Mesenchymal stem cell (in vitro differentiated cells and primary cell): ENCODE results near the gene PDE4B.

Experiments
- DNase-seq: peaks from one replicate; pipeline ENCODE4 v3.0.0-alpha.2; 2013
- H2AFZ ChIP-seq: one replicate; pipeline ENCODE4 v1.6.1; 2013; ENCODE audit warnings: low read depth, mild to moderate bottlenecking, control low read depth, inconsistent platforms, low read length, moderate library complexity
- H2AK5ac ChIP-seq: 2 replicates; pipeline ENCODE4 v1.6.1; 2013; ENCODE audit warnings: low read length, moderate library complexity, mild to moderate bottlenecking, inconsistent platforms; ENCODE audit not compliant: severe bottlenecking
- H2BK120ac ChIP-seq: one replicate; pipeline ENCODE4 v1.6.1; 2013; ENCODE audit warnings: low read depth, mild to moderate bottlenecking, inconsistent platforms, low read length, moderate library complexity
- H2BK12ac ChIP-seq, 2 experiments: one replicate each; pipeline ENCODE4 v1.6.1; 2013; ENCODE audit warnings: inconsistent platforms in 2 of 2, low read length in 2 of 2, mild to moderate bottlenecking in 2 of 2, moderate library complexity in 2 of 2, control low read depth in 1 of 2
- H2BK15ac ChIP-seq: one replicate; pipeline ENCODE4 v1.6.1; 2013; ENCODE audit warnings: mild to moderate bottlenecking, low read depth, inconsistent platforms; ENCODE audit not compliant: poor library complexity, severe bottlenecking
- H2BK5ac ChIP-seq: 2 replicates; pipeline ENCODE4 v1.6.1; 2013; ENCODE audit warnings: low read depth, mild to moderate bottlenecking, low read length, control low read depth, inconsistent platforms; ENCODE audit not compliant: poor library complexity, severe bottlenecking
- H3K14ac ChIP-seq, 2 experiments: one replicate each; pipeline ENCODE4 v1.6.1; 2013; ENCODE audit warnings: inconsistent platforms in 2 of 2, low read length in 2 of 2, control low read depth in 1 of 2, mild to moderate bottlenecking in 1 of 2, moderate library complexity in 1 of 2
- H3K18ac ChIP-seq, 2 experiments: one replicate each; pipeline ENCODE4 v1.6.1; 2013; ENCODE audit warnings: inconsistent platforms in 2 of 2, low read length in 2 of 2, control low read depth in 1 of 2, low read depth in 1 of 2, mild to moderate bottlenecking in 1 of 2
- H3K23ac ChIP-seq, 2 experiments: one replicate each; pipeline ENCODE4 v1.6.1; 2013; ENCODE audit warnings: inconsistent platforms in 2 of 2, low read length in 2 of 2, mild to moderate bottlenecking in 2 of 2, moderate library complexity in 2 of 2, control low read depth in 1 of 2
- H3K27ac ChIP-seq: 2 replicates; pipeline ENCODE4 v1.5.1; 2013; ENCODE audit warnings: mild to moderate bottlenecking, moderate library complexity, low read length, control low read depth, inconsistent platforms; ENCODE audit not compliant: poor library complexity, severe bottlenecking
- H3K27me3 ChIP-seq, 2 experiments: 2 replicates each; pipeline versions ENCODE4 v1.6.1 to v1.7.0; 2013; ENCODE audit warnings: low read length in 2 of 2, mild to moderate bottlenecking in 2 of 2, moderate library complexity in 2 of 2, control low read depth in 1 of 2, inconsistent platforms in 1 of 2; ENCODE audit not compliant: control insufficient read depth in 1 of 2, insufficient read depth in 1 of 2
- H3K36me3 ChIP-seq, 2 experiments: 2 replicates each; pipeline versions ENCODE4 v1.6.1 to v1.7.0; 2013; ENCODE audit warnings: low read length in 2 of 2, control low read depth in 1 of 2, inconsistent platforms in 1 of 2, low read depth in 1 of 2, mild to moderate bottlenecking in 1 of 2; ENCODE audit not compliant: insufficient read depth in 2 of 2, control insufficient read depth in 1 of 2
- H3K4ac ChIP-seq, 2 experiments: one replicate each; pipeline ENCODE4 v1.6.1; 2013; ENCODE audit warnings: inconsistent platforms in 2 of 2, low read length in 2 of 2, mild to moderate bottlenecking in 2 of 2, moderate library complexity in 2 of 2, control low read depth in 1 of 2, low read depth in 1 of 2
- H3K4me1 ChIP-seq: 2 replicates; pipeline ENCODE4 v1.6.1; 2013; ENCODE audit warnings: low read depth, low read length, control low read depth; ENCODE audit not compliant: control insufficient read depth, insufficient read depth
- H3K4me2 ChIP-seq: 2 replicates; pipeline ENCODE4 v1.6.1; 2013; ENCODE audit warnings: low read length, mild to moderate bottlenecking, inconsistent platforms; ENCODE audit not compliant: poor library complexity, severe bottlenecking
- H3K4me3 ChIP-seq, 2 experiments: 2 replicates each; pipeline versions ENCODE4 v1.5.1 to v1.7.0; 2013; ENCODE audit warnings: low read length in 2 of 2, mild to moderate bottlenecking in 2 of 2, control low read depth in 1 of 2, low read depth in 1 of 2; ENCODE audit not compliant: insufficient read depth in 1 of 2
- H3K79me1 ChIP-seq: replicated peaks from 2 replicates; pipeline ENCODE4 v1.6.1; 2013; ENCODE audit warnings: mild to moderate bottlenecking, control low read depth, low read length, inconsistent platforms; ENCODE audit not compliant: poor library complexity, severe bottlenecking
- H3K9ac ChIP-seq: 2 replicates; pipeline ENCODE4 v1.7.0; 2013; ENCODE audit warnings: mild to moderate bottlenecking, low read length, moderate library complexity
- H3K9me3 ChIP-seq: 2 replicates; pipeline ENCODE4 v1.7.0; 2013; ENCODE audit warnings: mild to moderate bottlenecking, low read length; ENCODE audit not compliant: control insufficient read depth
- H4K8ac ChIP-seq: one replicate; pipeline ENCODE4 v1.6.1; 2013; ENCODE audit warnings: inconsistent platforms, mild to moderate bottlenecking, low read length, moderate library complexity
- H4K91ac ChIP-seq: one replicate; pipeline ENCODE4 v1.6.1; 2013; ENCODE audit warnings: mild to moderate bottlenecking, low read length, inconsistent platforms
- WGBS: methylation state at CpG from one replicate; pipeline ENCODE4 v1.1.7; 2013; ENCODE audit warnings: mixed read lengths; 5-methylcytosine and 5-hydroxymethylcytosine counted together

The PDE4B gene

DNA sequence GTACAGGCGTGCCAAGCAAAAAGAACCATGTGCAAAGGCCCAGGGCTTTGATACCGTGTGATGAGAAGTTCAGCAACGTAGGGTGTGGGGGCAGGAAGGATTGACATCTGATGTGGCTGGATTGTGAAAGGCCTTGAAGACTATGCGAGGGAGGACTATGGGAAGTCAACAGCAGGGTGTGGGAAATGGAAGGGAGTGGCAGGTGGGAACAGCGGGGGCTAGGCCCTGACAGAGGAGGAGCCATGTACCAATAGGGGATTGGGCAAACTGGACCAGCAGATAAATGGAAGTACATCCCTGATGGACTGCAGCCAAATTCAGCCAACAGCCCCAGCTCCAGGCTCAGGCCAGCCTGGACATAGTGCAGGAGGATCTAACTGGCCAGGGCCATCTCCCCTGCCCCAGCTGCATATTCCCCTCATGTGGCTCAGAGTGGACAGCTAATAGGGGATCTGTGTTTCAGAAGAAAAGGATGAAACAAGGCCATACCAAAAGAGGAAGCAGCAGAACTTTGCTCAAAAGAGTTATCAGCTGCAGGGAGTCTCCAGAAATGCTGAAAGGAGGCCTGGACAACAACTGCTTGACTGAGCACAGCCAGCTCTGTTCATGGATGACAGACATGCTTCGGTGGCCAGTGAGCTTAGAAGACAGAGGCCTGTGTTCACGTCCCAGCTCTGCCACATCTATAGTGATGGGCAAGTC, 601.0 kb downstream of the PDE4B start:
- Histone ChIP-seq H3K9ac (no peak overlapping the region), H3K79me1 (no peaks in the 10 kb centered on the region), H3K9me3 (peaks cover 6% of the 10 kb centered on the region), H2BK120ac (no peak overlapping the region), H2AK5ac (no peak overlapping the region), H3K27ac (no peak overlapping the region), H3K18ac (no peak overlapping the region), H3K4me3 (no peak overlapping the region), H3K23ac (peak overlapping the region in 1 of 2 experiments; percentile 29), H3K27me3 (no peaks in the 10 kb centered on the region), H3K36me3 (no peaks in the 10 kb centered on the region), H3K4me1 (peaks cover 2% of the 10 kb centered on the region), H2BK5ac (no peak overlapping the region), H2BK15ac (no peak overlapping the region), H4K91ac (no peak overlapping the region), H2AFZ (no peak overlapping the region), H3K4me2 (no peak overlapping the region), H3K14ac (peak overlapping the region in 1 of 2 experiments; percentile 55), H2BK12ac (no peak overlapping the region), H3K4ac (peak overlapping the region in 1 of 2 experiments; percentile 57), H4K8ac (no peak overlapping the region)
- no peak for DNase-seq
- WGBS: 97% methylated on average over 7 of the region's 7 CpGs

DNA sequence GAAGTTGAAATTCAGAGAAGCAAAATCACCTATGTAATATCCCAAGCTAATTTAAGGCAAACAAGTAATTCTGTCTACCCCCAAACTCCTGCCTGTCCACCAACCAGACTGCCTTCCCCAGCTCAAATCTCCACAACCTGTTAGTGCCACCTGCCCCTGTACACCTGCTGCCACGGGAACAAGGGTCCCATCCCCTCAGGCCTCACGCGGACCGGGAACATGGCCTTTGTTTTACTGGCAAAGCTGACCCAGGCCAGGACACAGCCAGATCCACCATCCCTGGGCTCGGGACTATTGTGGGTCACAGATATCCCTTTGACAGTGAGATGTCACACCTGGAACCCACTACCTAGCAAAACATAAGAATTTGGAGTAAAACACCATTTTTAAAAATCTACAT, 601.9 kb downstream of the PDE4B start:
- Histone ChIP-seq H3K79me1 (no peaks in the 10 kb centered on the region), H3K4me1 (peaks cover 2% of the 10 kb centered on the region), H2AK5ac (no peak overlapping the region), H2BK120ac (no peak overlapping the region), H3K36me3 (no peaks in the 10 kb centered on the region), H2BK5ac (no peak overlapping the region), H3K18ac (no peak overlapping the region), H3K14ac (no peak overlapping the region), H4K91ac (peak overlapping the region; percentile 5), H3K9ac (no peak overlapping the region), H3K9me3 (peaks cover 3% of the 10 kb centered on the region), H2AFZ (no peak overlapping the region), H3K27ac (no peak overlapping the region), H2BK12ac (no peak overlapping the region), H4K8ac (no peak overlapping the region), H3K23ac (no peak overlapping the region), H3K4me3 (no peak overlapping the region), H2BK15ac (no peak overlapping the region), H3K4ac (no peak overlapping the region), H3K4me2 (no peak overlapping the region), H3K27me3 (no peaks in the 10 kb centered on the region)
- DNase-seq: no peak
- 92% methylated on average over 5 of the region's 5 CpGs for WGBS

DNA sequence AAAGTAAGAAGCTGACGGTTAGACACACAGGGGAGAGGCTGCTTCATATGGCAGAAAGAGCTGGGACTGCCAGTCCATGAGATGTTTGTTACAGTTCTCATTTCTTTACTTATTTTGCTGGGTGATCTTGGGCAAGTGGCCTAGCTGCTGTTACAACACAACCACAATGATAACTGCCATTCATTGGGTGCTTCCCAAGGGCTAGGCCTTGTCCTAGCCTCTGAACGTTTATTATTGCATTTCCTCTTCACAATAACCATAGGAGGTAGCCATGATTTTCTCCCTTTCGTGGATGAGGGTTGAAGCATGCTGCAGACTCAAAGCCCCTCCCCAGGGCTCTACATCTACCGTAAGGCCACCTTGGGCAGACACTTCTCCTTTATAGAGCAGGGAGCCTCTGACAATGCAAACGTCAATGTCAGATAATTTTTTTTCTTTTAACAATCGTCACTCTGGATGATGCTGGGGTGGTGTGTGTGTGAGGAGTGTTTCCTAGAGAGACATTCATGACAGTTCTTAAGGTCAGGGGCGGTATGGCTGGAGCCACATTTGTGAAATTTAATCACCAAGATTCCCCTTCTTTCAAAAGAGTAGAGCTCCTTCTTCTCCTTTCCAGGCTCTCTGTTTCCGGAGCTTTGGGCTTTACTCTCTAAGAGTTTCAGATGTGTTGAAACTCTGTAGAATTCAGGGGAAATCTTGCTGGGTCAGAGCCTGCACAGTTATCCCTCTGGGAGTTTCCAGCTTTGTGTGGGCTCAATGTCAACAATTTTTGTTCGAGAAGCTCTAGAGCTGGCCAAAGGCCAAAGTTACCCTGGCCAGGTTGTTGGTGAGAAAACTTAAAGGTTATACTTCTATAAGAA, 602.7 kb downstream of the PDE4B start:
- H2BK5ac ChIP-seq: no peak overlapping the region
- no peaks in the 10 kb centered on the region for H3K9me3 ChIP-seq
- H3K4ac ChIP-seq: no peak overlapping the region
- H3K4me2 ChIP-seq: no peak overlapping the region
- H3K4me1 ChIP-seq: peaks cover 2% of the 10 kb centered on the region
- H3K23ac ChIP-seq: no peak overlapping the region
- no peak overlapping the region for H2BK15ac ChIP-seq
- H3K27me3 ChIP-seq: no peaks in the 10 kb centered on the region
- no peak overlapping the region for H2BK12ac ChIP-seq
- no peak overlapping the region for H2AK5ac ChIP-seq
- H2AFZ ChIP-seq: no peak overlapping the region
- H3K14ac ChIP-seq: no peak overlapping the region
- no peak overlapping the region for H4K8ac ChIP-seq
- no peak overlapping the region for H3K27ac ChIP-seq
- no peak overlapping the region for H3K9ac ChIP-seq
- H2BK120ac ChIP-seq: no peak overlapping the region
- H3K79me1 ChIP-seq: no peaks in the 10 kb centered on the region
- H3K36me3 ChIP-seq: no peaks in the 10 kb centered on the region
- no peak overlapping the region for H3K18ac ChIP-seq
- peak; percentile 53 for DNase-seq
- no peak overlapping the region for H3K4me3 ChIP-seq
- WGBS: 90% methylated on average over 8 of the region's 9 CpGs
- no peak overlapping the region for H4K91ac ChIP-seq

DNA sequence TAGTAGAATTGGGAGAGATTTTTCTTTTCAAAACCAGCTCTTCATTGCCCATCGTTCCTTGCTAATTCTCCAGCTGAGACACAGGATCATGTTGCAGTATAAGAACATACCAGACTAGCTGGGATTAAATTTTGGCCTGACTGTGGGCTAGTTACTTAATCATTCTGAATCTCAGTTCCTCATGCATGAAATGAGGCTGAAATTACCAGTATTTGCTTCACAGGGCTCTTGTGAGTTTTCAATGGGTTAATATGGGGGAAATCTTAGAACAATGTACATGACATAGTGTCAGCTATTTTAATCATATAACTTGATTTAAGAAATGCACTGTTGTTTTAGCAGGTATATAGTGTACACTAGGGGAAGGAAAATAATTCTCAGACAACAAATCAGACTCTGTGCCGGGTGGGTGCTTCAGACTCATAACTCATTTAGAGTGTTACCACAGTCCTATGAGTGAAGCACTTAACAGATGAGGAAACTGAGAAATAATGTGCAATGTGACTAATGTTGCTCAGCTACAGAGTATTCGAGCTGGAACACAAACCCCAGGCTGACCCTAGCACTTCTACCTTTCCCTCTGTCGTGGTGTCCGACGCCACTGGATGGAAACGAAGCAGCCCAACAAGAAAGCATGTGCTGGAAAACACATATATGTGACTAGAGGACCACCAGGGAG, 603.7 kb downstream of the PDE4B start:
- Histone ChIP-seq H3K4me3 (no peak overlapping the region), H3K27ac (no peak overlapping the region), H2BK15ac (no peak overlapping the region), H3K4me2 (no peak overlapping the region), H3K14ac (no peak overlapping the region), H2AFZ (no peak overlapping the region), H3K4ac (no peak overlapping the region), H3K18ac (peak overlapping the region in 1 of 2 experiments; percentile 22), H3K4me1 (peaks cover 2% of the 10 kb centered on the region), H3K27me3 (no peaks in the 10 kb centered on the region), H2BK12ac (no peak overlapping the region), H3K9me3 (no peaks in the 10 kb centered on the region), H3K9ac (no peak overlapping the region), H4K91ac (no peak overlapping the region), H3K36me3 (no peaks in the 10 kb centered on the region), H2BK120ac (no peak overlapping the region), H3K79me1 (no peaks in the 10 kb centered on the region), H2AK5ac (no peak overlapping the region), H3K23ac (no peak overlapping the region), H4K8ac (no peak overlapping the region), H2BK5ac (no peak overlapping the region)
- WGBS: 81% methylated on average over 7 of the region's 7 CpGs
- DNase-seq: no peak
